Measurements from ENCODE around the gene PEPD.

The PEPD gene

GRCh38 chr19:33402421-33403220 lies 119.0 kb downstream of the PEPD start:
- no peak for DNase-seq (ENCODE audit: low read depth, low spot score)

GRCh38 chr19:33401683-33402420 lies 119.7 kb downstream of the PEPD start:
- no peak for DNase-seq (ENCODE audit: low read depth, low spot score)
- no peak overlapping the region for H3K27ac ChIP-seq

More at GRCh38 chr19:33402421-33403220, 119.0 kb downstream of the PEPD start:
- no peak overlapping the region for H3K27ac ChIP-seq

- DNase-seq (ENCODE audit: low read depth, low spot score): no peak
- H3K27ac ChIP-seq: no peak overlapping the region
Measured at GRCh38 chr19:33400856-33401682, 120.5 kb downstream of the PEPD start.

- H3K27ac ChIP-seq: no peak overlapping the region
- no peak for DNase-seq (ENCODE audit: low read depth, low spot score)
Measured at GRCh38 chr19:33399745-33400681, 121.6 kb downstream of the PEPD start.

- DNase-seq (ENCODE audit: low read depth, low spot score): no peak
- H3K27ac ChIP-seq: no peak overlapping the region
Measured at GRCh38 chr19:33399081-33399744, 122.4 kb downstream of the PEPD start.

GRCh38 chr19:33398361-33399060 lies 123.1 kb downstream of the PEPD start:
- H3K27ac ChIP-seq: no peak overlapping the region
- DNase-seq (ENCODE audit: low read depth, low spot score): no peak

GRCh38 chr19:33397536-33398360 lies 123.8 kb downstream of the PEPD start:
- no peak overlapping the region for H3K27ac ChIP-seq
- no peak for DNase-seq (ENCODE audit: low read depth, low spot score)

- no peak for DNase-seq (ENCODE audit: low read depth, low spot score)
- no peak overlapping the region for H3K27ac ChIP-seq
Measured at GRCh38 chr19:33396701-33397535, 124.7 kb downstream of the PEPD start.

- H3K27ac ChIP-seq: no peak overlapping the region
- no peak for DNase-seq (ENCODE audit: low read depth, low spot score)
Measured at GRCh38 chr19:33395561-33396550, 125.7 kb downstream of the PEPD start.

GRCh38 chr19:33394723-33395560 lies 126.6 kb downstream of the PEPD start:
- H3K27ac ChIP-seq: peak overlapping the region; percentile 23
- DNase-seq (ENCODE audit: low read depth, low spot score): no peak

- peak overlapping the region; percentile 23 for H3K27ac ChIP-seq
- DNase-seq (ENCODE audit: low read depth, low spot score): no peak
Measured at GRCh38 chr19:33394006-33394722, 127.4 kb downstream of the PEPD start.

GRCh38 chr19:33393286-33394005 lies 128.1 kb downstream of the PEPD start:
- H3K27ac ChIP-seq: peak overlapping the region; percentile 23
- DNase-seq (ENCODE audit: low read depth, low spot score): no peak
